ENCODE data around the gene JPH2.

The JPH2 gene

GRCh38 chr20:44120676-44121425 is 66.1 kb downstream of the JPH2 start:
- no peak for DNase-seq

- no peak for DNase-seq
These were observed 68.6 kb downstream of the JPH2 start for GRCh38 chr20:44118185-44119033.

GRCh38 chr20:44117296-44118184 is 69.4 kb downstream of the JPH2 start:
- no peak for DNase-seq

- no peak for DNase-seq
These were observed 71.0 kb downstream of the JPH2 start for GRCh38 chr20:44115762-44116644.

GRCh38 chr20:44115181-44115580 is 71.8 kb downstream of the JPH2 start:
- DNase-seq, result no peak

- no peak for DNase-seq
These were observed 73.2 kb downstream of the JPH2 start for GRCh38 chr20:44113618-44114376.

DNA sequence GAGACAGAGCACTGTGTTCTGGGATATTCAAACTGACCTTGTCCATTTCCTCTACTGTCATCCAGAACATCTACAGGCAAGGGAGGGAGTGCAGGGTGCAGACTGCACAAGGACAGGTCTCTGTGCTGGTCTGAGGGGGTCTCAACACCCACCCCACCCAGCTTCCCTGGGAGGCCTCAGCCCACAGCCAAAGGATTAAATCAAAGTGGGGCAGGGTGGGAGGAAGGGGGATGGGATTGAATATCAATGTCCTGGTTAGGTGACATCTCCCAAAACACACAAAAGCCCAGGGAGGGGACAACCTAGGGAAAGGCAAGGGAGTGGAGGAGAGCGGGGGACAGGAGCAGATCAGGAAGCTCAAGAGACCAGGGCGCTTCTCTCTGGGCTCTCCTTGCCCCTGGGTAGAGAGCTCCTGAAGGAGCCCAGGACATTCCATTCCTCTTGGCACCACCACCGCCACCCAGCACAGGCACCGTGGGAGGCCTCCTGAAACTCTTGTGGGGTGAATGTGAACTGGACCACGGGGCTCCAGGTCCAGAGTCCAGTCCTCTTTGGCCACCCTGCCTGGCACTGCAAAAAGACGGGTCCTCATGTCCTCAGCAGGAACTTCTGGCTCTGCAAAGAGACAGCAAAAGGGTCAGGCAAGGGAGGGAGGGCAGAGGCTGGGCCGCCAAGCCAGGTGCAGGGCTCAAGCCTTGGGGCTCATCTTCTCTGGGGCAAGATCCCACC is 73.9 kb downstream of the JPH2 start:
- no peak for DNase-seq

DNA sequence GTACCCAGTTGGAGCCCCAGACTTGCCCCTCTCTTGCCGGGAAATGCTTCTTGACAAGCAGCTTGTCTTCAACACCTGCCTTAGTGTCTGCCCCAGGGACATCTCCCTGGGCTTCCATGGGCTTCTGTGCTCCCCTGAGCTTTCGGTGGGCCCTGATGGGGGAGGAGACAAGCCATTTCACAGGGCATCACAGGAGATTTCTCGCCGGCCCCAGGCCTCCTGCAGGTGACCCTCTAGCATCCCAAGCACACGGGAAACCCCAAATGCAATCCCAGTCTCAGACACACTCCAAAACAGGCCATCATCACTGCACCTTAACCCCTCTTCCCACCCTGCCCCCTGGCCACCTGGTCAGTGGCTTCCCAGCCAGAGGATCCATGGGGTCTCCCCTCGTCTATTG is 74.5 kb downstream of the JPH2 start:
- DNase-seq, result no peak

GRCh38 chr20:44111712-44112335 is 75.2 kb downstream of the JPH2 start:
- DNase-seq, result no peak

DNA sequence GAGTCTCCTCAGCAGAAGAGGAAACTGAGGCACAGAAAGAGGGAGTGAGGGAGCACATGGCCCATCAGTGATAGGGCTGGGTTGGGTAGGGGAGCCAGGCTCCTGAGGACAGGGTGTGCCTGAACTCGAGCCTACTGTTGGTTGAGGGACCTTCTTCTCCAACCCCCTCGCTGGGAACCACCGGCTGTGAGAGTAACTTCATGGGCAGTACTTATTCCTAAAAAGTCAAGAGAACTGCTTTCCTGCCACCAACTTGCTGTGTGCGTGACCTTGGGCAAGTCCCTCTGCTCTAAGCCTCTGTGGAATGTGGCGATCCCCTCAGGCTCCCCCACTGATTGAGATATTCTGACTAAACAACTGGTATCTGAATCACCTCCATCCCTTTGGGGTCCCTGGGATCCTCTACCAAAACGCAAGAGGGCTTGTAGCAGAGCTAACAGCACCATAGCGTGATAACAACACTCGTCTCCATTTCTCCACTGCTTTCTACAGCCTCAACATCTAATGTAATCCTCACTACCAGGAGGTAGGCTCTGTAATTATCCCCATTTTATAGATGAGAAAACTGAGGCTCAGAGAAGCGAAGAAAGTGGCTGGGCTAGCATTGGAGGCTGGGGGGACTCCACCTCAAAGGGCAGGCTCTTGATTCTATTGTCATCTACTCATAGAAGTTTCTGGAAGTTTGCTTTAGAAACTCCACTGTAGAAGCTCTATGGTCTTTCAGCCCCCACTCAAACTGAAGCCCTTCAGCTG is 76.0 kb downstream of the JPH2 start:
- no peak for DNase-seq

DNA sequence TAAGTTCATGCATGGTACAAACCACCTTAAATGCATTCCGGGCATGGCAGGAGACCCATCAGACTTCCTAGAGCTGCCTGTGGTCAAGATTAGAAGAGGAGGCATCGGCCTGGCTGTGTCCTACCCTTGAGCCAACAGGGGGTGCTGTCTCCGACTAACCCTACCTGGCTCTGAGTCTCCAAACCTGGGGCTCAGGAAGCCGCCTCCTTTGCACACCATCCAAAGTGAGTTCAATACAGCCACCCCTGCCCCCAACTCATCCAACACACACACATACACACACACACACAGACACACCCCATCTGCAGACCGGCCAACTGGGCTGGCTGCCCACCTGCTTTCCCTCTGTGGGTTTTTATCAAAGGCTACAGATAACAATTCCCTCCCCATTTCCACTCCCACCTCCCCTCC is 77.0 kb downstream of the JPH2 start:
- DNase-seq, result no peak

DNA sequence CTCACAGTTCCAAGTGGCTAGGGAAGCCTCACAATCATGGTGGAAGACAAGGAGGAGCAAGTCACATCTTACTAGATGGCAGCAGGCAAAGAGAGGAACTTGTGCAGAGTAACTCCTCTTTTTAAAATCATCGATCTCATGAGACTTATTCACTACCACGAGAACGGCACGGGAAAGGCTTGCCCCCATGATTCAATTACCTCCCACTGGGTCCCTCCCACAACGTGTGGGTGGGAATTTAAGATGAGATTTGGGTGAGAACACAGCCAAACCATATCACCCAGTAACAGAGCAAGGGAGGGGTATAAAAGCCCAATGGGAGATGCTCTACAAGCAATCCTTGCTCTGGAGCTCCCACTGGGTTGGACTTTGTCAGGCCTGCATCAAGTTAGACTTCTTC is 80.4 kb downstream of the JPH2 start:
- no peak for DNase-seq

DNA sequence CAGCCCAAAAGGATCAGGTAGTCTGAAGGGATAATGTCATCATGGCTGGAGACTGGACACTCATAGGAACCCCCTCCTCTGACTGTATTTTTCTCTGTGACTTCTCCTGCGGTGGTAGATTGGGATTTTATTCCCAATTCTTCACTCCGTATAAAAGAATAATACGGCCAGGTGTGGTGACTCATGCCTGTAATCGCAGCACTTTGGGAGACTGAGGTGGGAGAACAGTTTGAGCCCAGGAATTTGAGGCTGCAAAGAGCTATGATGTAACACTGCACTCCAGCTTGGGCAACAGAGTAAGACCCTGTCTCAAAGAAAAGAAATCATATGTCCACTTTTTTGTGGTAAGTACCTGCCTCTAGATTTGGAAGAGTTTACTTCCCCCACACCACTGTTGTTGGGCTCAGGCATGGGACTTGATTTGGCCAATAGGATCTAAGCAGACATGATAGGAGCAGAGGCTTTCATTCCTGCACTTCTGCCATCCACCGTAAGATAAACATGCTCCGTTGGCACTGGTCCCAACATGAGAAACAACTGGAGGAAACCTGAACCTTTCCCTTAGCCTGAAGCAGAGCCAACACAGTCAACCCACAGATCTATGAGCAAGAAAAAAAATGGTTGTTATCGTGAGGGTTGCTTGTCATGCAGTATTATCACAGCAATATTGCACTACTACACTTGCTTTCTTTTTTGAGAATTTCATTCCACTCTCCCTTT is 82.0 kb downstream of the JPH2 start:
- no peak for DNase-seq

DNA sequence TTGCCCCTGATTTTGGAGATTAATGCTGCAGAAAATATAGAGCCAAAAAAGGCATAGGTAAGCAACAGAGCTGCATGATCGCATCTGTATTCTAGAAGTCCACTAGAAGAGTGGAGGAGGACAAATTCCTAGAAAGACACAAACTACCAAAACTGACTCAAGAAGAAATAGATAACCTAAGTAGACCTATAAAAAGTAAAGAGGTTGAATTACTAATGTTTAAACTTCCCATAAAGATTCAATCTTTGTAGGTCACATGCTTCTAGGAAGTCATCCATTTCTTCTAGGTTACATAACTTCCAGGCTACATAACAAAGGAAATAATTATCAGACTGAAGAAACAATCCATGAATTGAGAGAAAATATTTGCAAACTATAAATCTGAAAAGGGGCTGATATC is 84.4 kb downstream of the JPH2 start:
- DNase-seq, result no peak

GRCh38 chr20:44099832-44100231 is 87.2 kb downstream of the JPH2 start:
- DNase-seq, result no peak

DNA sequence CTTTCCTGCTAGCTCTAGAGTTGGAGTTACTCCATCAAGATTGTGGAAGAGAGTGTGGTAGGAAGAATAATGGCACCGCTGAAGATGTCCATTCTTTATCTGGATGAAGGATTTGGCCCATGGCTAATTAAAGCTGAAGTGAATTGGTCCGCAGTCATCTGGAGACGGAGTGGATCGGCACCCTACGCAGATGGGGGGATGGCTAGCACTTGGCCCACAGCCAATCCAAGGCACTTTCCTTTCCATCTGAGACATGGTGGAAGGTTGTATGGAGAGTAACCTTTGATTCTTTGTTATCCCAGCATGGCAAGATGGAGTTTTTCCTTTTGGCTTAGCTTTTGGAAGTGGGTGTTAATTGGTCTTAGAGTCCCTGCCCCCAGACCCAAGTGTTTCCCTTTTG is 88.3 kb downstream of the JPH2 start:
- no peak for DNase-seq

DNA sequence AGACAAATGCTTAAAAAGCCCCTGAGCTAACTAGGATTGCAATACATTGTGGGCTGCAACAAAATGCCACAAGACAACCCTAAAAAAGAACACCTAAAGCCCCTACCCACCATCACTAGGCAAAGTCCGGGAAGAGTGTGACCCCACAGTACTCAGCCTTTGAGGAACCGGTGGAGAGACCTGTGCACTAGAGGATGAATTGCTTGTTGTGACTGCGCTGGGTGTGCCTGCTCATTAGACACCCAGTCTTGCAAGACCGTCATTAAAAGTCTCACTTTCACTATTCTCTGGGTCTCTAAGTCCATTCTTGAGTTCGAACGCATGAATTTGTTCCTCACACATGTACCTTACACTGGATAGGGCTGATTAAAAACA is 88.7 kb downstream of the JPH2 start:
- DNase-seq, result no peak

DNA sequence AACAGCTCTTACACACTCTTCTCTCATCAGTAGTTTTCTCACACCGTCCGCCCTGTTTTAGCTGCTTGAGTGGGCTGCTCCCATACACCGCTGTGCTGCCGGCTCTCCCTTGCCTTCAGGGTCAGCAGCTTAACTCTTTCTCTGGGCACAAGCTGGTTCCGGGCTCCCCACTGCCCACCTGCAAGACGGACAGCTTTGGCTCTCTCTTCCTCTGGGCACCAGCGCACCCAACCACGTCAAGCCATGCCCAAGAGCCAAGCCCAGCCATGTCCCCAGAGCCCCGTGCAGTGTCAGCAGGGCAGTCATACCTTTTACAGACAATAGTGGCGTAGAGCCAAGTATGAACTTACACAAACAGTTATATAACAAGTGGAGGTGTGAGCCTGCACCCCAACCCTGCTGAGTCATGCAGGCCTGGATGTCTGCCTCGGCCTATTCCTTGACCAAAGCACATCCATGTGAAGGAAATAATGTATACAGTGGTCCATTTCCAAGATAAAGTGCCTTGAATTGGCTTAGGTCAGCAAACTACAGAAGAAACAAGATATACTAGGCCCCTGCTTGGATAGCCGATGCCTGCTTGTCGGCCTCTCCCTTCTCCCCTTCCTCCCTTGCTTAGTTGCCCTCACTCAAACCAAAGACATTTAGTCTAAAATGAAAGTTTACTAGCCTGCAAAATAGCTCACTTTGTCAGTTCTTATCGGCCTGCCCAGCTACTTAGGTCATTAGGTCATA is 89.3 kb downstream of the JPH2 start:
- DNase-seq, result no peak
